Measurements from ENCODE around the gene ANKMY2. TPM values are rescaled to one million over a fixed set of nuclear protein-coding genes. Genes with fewer than 3 reads are reported as not detected.
A peak's percentile ranks its signal among the peaks of the same experiment; 100 is the strongest.
"Not testable (repeated sequence)": the region's sequence is repeated elsewhere in the genome, so short reads cannot be mapped to it uniquely, and the experiment has no call there.

ANKMY2 gene
- polyA plus RNA-seq, 6 donors from 2014 or later = 7.6 to 19.8 (median 14.7) TPM

DNA sequence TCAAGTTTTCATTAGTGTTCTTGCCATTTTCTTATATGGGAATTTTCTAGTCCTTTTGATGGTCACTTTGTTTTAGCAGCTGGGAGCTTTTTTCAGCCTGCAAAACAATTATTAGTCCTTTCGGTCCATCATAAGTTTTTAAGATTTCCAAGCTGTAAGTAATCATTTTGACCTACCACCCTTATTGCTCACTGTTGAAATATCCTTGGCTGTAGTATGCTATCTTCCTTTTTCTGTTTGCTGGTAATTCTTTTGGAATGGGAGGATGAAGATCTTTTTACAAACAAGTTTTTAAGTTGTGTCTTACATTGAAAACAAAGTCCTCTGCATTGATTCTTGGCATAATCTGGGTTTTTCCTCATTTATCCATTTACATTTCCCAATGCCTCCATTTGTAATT is 24.5 kb upstream of the ANKMY2 start:
- DNase-seq = no peak
- Mint-ChIP-seq H3K4me1 (peaks cover 0 to 7% (median 0%) of the 10 kb centered on the region in 3 donors), H3K9me3 (peaks cover 0 to 6% (median 0%) of the 10 kb centered on the region in 7 donors), H3K4me3 (no peak overlapping the region), H3K27me3 (no peaks in the 10 kb centered on the region), H3K36me3 (peaks cover 25 to 27% of the 10 kb centered on the region in 2 donors), H3K27ac (no peak overlapping the region)
- no peak for ATAC-seq (ENCODE audit: low read depth in 2 of 2)

DNA sequence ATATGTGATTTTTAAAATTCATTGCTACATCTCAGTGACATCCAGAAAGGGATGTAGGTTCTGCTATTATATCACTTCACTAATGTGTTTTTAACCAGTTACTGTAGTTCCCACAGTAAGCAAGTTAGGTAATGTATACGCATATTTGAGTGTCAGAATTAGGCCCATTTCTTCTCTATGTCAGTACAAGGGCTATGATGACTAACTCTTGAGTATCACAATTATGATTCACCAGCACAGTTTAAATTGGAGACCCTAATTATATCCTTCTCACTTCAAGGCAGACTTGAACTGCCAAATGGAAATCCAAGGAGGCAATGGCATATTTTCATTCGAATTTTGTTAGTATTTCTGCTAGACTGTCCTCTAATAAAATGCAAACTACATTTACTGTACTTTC is 24.0 kb upstream of the ANKMY2 start:
- peaks cover 25 to 27% of the 10 kb centered on the region in 2 donors for H3K36me3 Mint-ChIP-seq
- H3K27ac Mint-ChIP-seq = no peak overlapping the region
- ATAC-seq (ENCODE audit: low read depth in 2 of 2) (no peak), DNase-seq (no peak)
- H3K4me3 Mint-ChIP-seq = no peak overlapping the region
- peaks cover 0 to 6% (median 0%) of the 10 kb centered on the region in 7 donors for H3K9me3 Mint-ChIP-seq
- no peaks in the 10 kb centered on the region for H3K27me3 Mint-ChIP-seq
- H3K4me1 Mint-ChIP-seq = peaks cover 0 to 7% (median 0%) of the 10 kb centered on the region in 3 donors

DNA sequence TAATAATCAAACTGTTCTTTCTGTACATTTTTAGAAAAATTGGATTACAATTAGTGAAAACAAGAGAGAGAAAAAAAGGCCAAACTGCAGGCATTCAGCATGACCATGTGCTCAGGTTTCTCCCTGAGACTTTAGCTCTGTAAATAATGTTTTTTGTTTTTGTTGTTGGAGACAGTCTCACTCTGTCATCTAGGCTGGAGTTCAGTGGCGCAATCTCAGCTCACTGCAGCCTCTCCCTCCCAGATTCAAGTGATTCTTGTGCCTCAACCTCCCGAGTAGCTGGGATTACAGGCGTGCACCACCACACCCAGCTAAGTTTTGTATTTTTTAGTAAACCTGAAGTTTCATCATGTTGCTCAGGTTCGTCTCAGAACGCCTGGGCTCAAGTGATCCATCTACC is 23.4 kb upstream of the ANKMY2 start:
- no peak overlapping the region for H3K4me3 Mint-ChIP-seq
- no peak for ATAC-seq (ENCODE audit: low read depth in 2 of 2)
- no peak for DNase-seq
- no peaks in the 10 kb centered on the region for H3K27me3 Mint-ChIP-seq
- no peak overlapping the region for H3K27ac Mint-ChIP-seq
- peaks cover 0 to 6% (median 0%) of the 10 kb centered on the region in 7 donors for H3K9me3 Mint-ChIP-seq
- H3K36me3 Mint-ChIP-seq = peaks cover 25 to 27% of the 10 kb centered on the region in 2 donors
- peaks cover 0 to 7% (median 4%) of the 10 kb centered on the region in 3 donors for H3K4me1 Mint-ChIP-seq

DNA sequence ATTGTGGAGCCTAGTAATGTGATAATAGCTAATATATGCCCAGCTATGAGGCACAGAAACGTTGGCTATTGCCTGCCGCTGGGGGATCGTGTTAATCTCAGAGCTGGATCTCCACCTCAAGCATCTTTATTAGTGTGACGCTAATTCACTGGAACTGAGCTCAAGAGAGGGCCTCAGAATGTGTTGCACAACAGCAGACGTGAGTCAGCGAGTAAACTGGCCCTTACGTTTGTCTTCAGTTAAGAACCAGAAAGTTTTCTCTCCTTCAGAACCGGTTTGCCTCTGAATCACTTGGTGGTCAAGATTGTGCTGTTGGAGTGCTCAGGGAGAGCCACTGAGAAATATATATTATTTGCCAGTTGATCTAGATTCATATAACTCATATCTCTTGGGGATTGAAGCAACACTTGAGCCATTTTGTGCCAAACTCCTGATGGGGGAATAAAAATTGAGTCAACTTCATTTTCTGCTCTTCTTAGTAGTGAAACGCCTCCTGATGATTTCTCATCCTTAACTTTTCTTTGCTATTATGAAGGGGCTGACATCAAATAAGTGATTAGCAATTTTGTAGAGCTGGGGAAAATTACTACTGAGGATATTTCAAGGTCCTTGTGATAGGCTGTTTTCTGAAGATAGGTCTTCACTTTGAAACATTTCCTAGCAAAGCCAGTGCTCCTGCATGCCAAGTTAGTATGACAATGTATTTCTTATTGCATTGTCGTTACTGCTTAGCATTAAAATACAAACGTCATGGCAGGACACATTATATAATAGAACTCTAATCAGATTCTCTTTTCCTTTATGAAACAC is 22.7 kb upstream of the ANKMY2 start:
- Mint-ChIP-seq H3K36me3 (peaks cover 25 to 27% of the 10 kb centered on the region in 2 donors), H3K27ac (no peak overlapping the region), H3K27me3 (no peaks in the 10 kb centered on the region), H3K9me3 (peaks cover 0 to 6% (median 0%) of the 10 kb centered on the region in 7 donors), H3K4me3 (no peak overlapping the region), H3K4me1 (peaks cover 0 to 7% (median 4%) of the 10 kb centered on the region in 3 donors)
- ATAC-seq (ENCODE audit: low read depth in 2 of 2) (no peak), DNase-seq (no peak)

DNA sequence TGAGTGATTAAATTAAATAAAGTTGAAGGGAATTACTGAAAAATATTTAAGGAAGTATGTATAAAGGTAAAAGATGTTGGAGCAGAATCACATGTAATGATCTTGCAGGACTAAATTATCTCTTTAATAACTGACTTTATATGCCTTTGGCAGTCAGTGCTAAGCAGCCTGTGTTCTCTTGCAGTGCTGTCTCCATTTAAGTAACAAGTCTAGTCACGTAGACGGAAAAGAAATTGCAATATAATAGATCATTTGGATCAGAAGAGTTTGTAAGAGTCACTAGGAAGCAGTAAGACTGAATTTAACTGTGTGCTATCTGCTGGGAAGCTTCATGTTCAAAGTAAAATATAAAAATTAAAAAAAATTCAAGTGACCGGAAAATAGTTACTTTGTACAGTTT is 21.8 kb upstream of the ANKMY2 start:
- no peaks in the 10 kb centered on the region for H3K27me3 Mint-ChIP-seq
- ATAC-seq (ENCODE audit: low read depth in 2 of 2) (no peak), DNase-seq (no peak)
- H3K9me3 Mint-ChIP-seq = peaks cover 0 to 3% (median 0%) of the 10 kb centered on the region in 7 donors
- peak overlapping the region in 1 of 6 donors; percentile 53 for H3K27ac Mint-ChIP-seq
- peaks cover 20 to 21% of the 10 kb centered on the region in 2 donors for H3K36me3 Mint-ChIP-seq
- H3K4me1 Mint-ChIP-seq = peaks cover 4 to 6% (median 4%) of the 10 kb centered on the region in 3 donors
- no peak overlapping the region for H3K4me3 Mint-ChIP-seq

DNA sequence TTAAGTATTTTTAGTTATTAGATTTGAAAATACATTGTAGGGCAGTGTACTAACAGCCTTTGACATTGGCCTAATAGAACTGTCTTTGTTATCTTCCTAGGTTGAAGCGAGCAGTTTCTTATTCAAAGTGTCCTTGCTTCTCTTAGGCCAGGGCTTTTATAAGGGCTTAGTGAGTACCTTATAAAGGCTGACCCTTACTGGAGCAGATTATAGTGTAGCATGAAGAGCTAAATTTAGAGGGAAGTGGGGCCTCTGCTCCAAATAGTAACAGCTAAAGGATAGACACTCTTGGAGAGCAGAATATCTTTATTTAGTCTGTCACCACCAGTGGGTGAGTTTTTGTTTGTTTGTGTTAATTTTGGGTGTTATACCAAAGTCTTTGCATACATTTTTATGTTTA is 16.4 kb upstream of the ANKMY2 start:
- Mint-ChIP-seq H3K9me3 (no peaks in the 10 kb centered on the region), H3K4me3 (no peak overlapping the region), H3K36me3 (peaks cover 0 to 5% of the 10 kb centered on the region in 2 donors), H3K4me1 (peaks cover 12 to 20% (median 12%) of the 10 kb centered on the region in 3 donors), H3K27me3 (no peaks in the 10 kb centered on the region), H3K27ac (no peak overlapping the region)
- ATAC-seq (ENCODE audit: low read depth in 2 of 2) (no peak), DNase-seq (no peak)

DNA sequence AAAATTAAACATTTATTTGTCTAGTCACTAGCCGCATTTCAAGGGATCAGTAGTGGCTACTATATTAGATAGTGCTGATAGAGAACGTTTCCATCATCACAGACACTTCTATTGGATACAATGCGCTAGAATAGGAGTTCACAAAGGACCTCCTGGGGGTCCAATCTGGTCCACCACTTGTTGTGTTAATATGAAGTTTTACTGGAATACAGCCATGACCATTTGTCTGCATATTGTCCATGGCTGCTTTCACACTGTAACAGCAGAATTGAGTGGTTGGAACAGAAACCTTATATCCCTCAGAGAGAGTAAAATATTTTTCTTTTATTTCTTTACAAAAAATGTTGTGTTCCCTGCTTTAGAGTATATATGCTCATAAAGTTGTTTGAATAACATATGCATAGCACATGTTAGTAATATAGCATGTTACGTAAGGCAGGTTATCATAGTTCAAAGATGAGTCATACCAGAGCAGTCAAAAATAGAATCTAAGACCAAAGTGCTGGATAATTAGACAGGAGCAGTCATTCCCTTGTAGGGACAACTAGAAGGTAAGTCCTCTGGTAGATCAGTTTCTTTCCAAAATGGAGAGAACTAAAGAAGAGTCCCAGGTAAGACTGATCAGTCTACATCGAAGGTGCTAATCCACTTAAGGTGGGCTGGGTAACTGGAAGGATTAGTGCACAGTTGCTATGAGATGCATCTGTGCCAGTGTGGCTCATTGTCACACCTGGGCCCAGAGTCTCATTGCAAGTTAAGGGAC is 15.3 kb upstream of the ANKMY2 start:
- Mint-ChIP-seq H3K4me3 (no peak overlapping the region), H3K27ac (peak overlapping the region in 1 of 6 donors; percentile 9), H3K27me3 (no peaks in the 10 kb centered on the region), H3K4me1 (peaks cover 12 to 20% (median 15%) of the 10 kb centered on the region in 3 donors), H3K36me3 (peaks cover 0 to 5% of the 10 kb centered on the region in 2 donors), H3K9me3 (no peaks in the 10 kb centered on the region)
- ATAC-seq (ENCODE audit: low read depth in 2 of 2) (no peak), DNase-seq (no peak)

DNA sequence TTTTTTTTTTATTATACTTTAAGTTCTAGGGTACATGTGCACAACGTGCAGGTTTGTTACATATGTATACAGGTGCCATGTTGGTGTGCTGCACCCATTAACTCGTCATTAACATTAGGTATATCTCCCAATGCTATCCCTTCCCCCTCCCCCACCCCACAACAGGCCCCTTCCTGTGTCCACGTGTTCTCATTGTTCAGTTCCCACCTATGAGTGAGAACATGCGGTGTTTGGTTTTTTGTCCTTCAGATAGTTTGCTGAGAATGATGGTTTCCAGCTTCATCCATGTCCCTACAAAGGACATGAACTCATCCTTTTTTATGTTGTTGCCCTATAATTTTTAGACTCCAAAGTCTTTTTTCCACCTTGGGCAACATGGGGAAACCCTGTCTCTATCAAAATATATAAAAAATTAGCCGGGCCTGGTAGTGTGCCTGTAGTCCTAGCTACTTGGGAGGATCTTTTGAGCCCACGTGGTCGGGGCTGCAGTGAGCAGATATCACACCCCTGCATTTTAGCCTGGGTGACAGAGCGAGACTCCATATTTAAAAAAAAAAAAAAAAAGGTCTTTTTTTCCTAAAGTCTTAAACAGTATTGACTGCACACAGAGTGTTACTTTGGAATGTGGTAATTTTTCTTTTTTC is 14.4 kb upstream of the ANKMY2 start:
- not testable (repeated sequence) for H3K9me3 Mint-ChIP-seq; H3K27ac Mint-ChIP-seq; DNase-seq; H3K27me3 Mint-ChIP-seq; ATAC-seq (ENCODE audit: low read depth in 2 of 2); H3K36me3 Mint-ChIP-seq; H3K4me3 Mint-ChIP-seq
- peaks cover 16 to 25% (median 18%) of the 10 kb centered on the region in 3 donors for H3K4me1 Mint-ChIP-seq

DNA sequence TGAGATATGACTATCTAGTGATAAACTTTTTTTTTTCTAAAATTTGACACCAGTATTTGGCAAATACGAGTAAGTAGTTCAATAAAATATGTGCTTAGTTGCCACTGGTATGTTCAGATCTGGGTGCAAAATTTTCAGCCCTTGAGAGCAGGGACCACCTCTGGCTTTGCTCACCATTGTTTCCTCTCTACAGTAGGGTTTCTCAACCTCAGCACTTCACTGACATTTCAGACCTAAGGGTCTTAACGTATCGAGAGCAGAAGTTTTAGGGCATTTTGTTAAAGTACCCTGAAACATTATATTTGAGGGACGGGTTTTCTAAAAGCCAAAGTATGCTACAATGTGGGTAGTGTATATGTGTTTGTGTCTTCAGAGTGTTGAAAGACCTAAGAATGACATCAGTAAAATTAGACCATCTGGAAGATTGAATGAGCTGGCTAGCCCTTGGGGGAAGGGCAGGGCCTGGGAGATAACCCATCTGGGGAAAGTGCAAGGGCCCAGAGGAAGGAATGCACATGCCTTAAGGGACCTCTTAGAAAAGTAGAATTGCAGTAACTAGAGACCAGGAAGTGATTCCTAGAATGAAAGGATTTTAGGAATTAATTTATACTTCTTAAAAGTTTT is 12.2 kb upstream of the ANKMY2 start:
- Mint-ChIP-seq H3K4me3 (no peak overlapping the region), H3K27ac (peak overlapping the region in 2 of 6 donors; percentile 35 to 89)

DNA sequence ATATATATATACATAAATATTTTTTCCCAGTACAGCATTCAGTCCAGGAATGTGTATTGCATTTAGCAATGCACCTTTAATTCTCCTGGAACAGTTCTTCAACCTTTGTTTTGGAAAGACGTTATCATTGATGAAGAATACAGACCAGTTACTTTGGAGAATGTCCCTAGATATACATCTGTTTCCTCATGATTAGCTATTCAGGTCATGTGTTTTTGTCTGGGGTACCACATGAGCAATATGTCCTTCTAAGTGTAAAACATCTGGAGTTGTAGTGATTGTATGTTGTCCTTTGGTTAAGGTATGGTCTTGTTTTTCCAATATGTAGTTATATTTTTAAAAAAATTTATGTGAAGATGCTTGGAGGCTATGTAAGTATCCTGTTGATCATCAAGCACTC is 10.6 kb upstream of the ANKMY2 start:
- H3K36me3 Mint-ChIP-seq = no peaks in the 10 kb centered on the region
- ATAC-seq (ENCODE audit: low read depth in 2 of 2) (no peak), DNase-seq (no peak)
- peaks cover 22 to 31% (median 27%) of the 10 kb centered on the region in 3 donors for H3K4me1 Mint-ChIP-seq
- no peaks in the 10 kb centered on the region for H3K27me3 Mint-ChIP-seq
- H3K4me3 Mint-ChIP-seq = no peak overlapping the region
- H3K9me3 Mint-ChIP-seq = no peaks in the 10 kb centered on the region
- no peak overlapping the region for H3K27ac Mint-ChIP-seq

More for the DNA sequence above, 12.2 kb upstream of the ANKMY2 start:
- Mint-ChIP-seq H3K9me3 (no peaks in the 10 kb centered on the region), H3K27me3 (no peaks in the 10 kb centered on the region), H3K4me1 (peaks cover 21 to 30% (median 23%) of the 10 kb centered on the region in 3 donors), H3K36me3 (no peaks in the 10 kb centered on the region)
- ATAC-seq (ENCODE audit: low read depth in 2 of 2) = no peak
- no peak for DNase-seq

DNA sequence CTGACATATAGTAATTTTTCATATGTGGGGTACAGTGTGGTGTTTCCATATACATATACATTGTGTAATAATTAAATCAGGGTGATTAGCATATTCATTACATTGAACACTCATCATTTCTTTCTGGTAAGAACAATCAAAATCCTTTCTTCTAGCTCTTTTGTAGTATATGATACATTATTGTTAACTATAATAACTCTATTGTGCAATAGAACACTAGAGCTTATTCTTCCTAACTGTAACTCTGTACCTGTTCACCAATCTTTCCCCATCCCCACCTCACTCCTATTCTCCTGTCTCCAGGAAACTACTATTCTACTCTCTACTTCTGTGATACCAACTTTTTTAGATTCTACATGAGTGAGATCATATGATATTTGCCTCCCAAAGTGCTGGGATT is 9.8 kb upstream of the ANKMY2 start:
- H3K4me1 Mint-ChIP-seq = peaks cover 20 to 33% (median 28%) of the 10 kb centered on the region in 3 donors
- DNase-seq (no peak), ATAC-seq (ENCODE audit: low read depth in 2 of 2) (no peak)
- no peaks in the 10 kb centered on the region for H3K9me3 Mint-ChIP-seq
- H3K4me3 Mint-ChIP-seq = no peak overlapping the region
- no peaks in the 10 kb centered on the region for H3K27me3 Mint-ChIP-seq
- H3K36me3 Mint-ChIP-seq = no peaks in the 10 kb centered on the region
- H3K27ac Mint-ChIP-seq = no peak overlapping the region

DNA sequence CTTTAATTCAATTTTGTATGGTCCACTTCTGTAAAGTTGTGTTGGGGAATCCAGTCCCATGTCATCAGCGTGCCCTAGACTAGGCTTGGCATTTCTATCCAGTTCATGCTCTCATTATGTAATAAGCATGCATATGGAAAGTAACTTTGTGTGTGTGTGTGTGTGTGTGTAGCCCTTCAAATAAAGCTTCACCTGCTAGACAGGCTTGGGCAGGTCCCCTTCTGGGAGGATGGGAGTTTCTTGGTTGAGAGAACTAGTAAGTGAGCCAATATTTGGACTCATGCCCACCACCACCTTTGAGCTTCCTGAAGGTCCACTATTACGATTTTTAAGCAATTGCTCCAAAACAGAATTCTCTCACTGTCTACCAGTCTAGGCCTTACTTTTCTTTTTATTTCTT is 7.3 kb upstream of the ANKMY2 start:
- Mint-ChIP-seq H3K36me3 (peaks cover 0 to 3% of the 10 kb centered on the region in 2 donors), H3K9me3 (no peaks in the 10 kb centered on the region), H3K27ac (peak overlapping the region in 1 of 6 donors; percentile 40), H3K4me1 (peaks cover 32 to 44% (median 40%) of the 10 kb centered on the region in 3 donors), H3K4me3 (no peak overlapping the region), H3K27me3 (no peaks in the 10 kb centered on the region)
- ATAC-seq (ENCODE audit: low read depth in 2 of 2) = no peak
- no peak for DNase-seq

DNA sequence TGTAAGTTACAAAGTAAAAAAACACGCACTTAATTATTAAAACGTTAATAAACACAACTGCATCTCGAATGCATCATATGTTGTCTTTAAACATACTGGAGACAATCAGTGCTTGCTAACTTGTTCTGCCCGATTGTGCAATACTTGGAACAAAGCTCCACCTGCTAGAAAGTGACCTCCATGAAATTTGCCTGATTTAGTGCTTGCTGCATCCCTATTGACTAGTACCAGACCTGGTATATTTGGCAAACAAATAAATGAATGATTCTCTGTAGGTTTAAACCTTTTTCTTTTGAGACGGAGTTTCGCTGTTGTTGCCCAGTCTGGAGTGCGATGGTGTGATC is 6.7 kb upstream of the ANKMY2 start:
- peaks cover 0 to 3% of the 10 kb centered on the region in 2 donors for H3K36me3 Mint-ChIP-seq
- no peak overlapping the region for H3K27ac Mint-ChIP-seq
- no peaks in the 10 kb centered on the region for H3K27me3 Mint-ChIP-seq
- H3K4me3 Mint-ChIP-seq = no peak overlapping the region
- H3K9me3 Mint-ChIP-seq = no peaks in the 10 kb centered on the region
- H3K4me1 Mint-ChIP-seq = peaks cover 32 to 47% (median 40%) of the 10 kb centered on the region in 3 donors
- DNase-seq (no peak), ATAC-seq (ENCODE audit: low read depth in 2 of 2) (no peak)

All from naive B cell (primary cell).